KMS-11 (cell line): ENCODE data around the gene RABEP1.
"Not testable (repeated sequence)": the region's sequence is repeated elsewhere in the genome, so short reads cannot be mapped to it uniquely, and the experiment has no call there.

ENCODE experiments used
- H2AFZ ChIP-seq: fragments of 200-600 bp; sonication (generic); 2 replicates; pipeline ENCODE4 v1.6.1; 2016; ENCODE audit warnings: antibody characterized with exemption, mixed run types, low read depth
- H3K27ac ChIP-seq: fragments of 200-600 bp; sonication (generic); 2 replicates; pipeline ENCODE4 v1.6.1; 2016; ENCODE audit warnings: mild to moderate bottlenecking, mixed run types
- H3K27me3 ChIP-seq: fragments of 200-600 bp; sonication (generic); 2 replicates; pipeline ENCODE4 v1.6.1; 2017; ENCODE audit warnings: mild to moderate bottlenecking, low read depth, mixed run types, moderate library complexity; ENCODE audit not compliant: insufficient read depth
- H3K36me3 ChIP-seq: fragments of 200-600 bp; sonication (generic); 2 replicates; pipeline ENCODE4 v1.6.1; 2017; ENCODE audit warnings: mild to moderate bottlenecking, mixed run types; ENCODE audit not compliant: insufficient read depth
- H3K4me1 ChIP-seq: fragments of 200-600 bp; sonication (generic); 2 replicates; pipeline ENCODE4 v1.6.1; 2016; ENCODE audit warnings: mild to moderate bottlenecking, low read depth, mixed run types; ENCODE audit not compliant: poor library complexity, severe bottlenecking
- H3K4me2 ChIP-seq: fragments of 200-600 bp; sonication (generic); 2 replicates; pipeline ENCODE4 v1.7.0; 2016; ENCODE audit warnings: mild to moderate bottlenecking, mixed run types
- H3K4me3 ChIP-seq: fragments of 200-600 bp; sonication (generic); IDR thresholded peaks from 2 replicates; pipeline ENCODE4 v1.6.1; 2017; ENCODE audit warnings: low read depth, low read length, mixed read lengths; ENCODE audit not compliant: insufficient read depth
- H3K79me2 ChIP-seq: fragments of 200-600 bp; sonication (generic); 2 replicates; pipeline ENCODE4 v1.6.1; 2016; ENCODE audit warnings: low read depth, mixed run types; ENCODE audit not compliant: insufficient read depth
- H3K9ac ChIP-seq: fragments of 200-600 bp; sonication (generic); 2 replicates; pipeline ENCODE4 v1.6.1; 2016; ENCODE audit warnings: mild to moderate bottlenecking, mixed run types
- H4K20me1 ChIP-seq: fragments of 200-600 bp; sonication (generic); 2 replicates; pipeline ENCODE4 v1.6.1; 2016; ENCODE audit warnings: mild to moderate bottlenecking, mixed run types; ENCODE audit not compliant: insufficient read depth
- CTCF ChIP-seq: fragments of 200-600 bp; sonication (generic); conservative IDR thresholded peaks from 2 replicates; pipeline ENCODE4 v1.6.1; 2017; ENCODE audit warnings: low read depth, mild to moderate bottlenecking, antibody characterized with exemption, low read length, moderate library complexity, mixed read lengths

RABEP1 gene

GRCh38 chr17:5237541-5238016 is 44.5 kb upstream of the RABEP1 start:
- H3K79me2 ChIP-seq = no peaks in the 10 kb centered on the region
- H3K36me3 ChIP-seq = no peaks in the 10 kb centered on the region
- no peak overlapping the region for H3K4me2 ChIP-seq
- TF ChIP-seq CTCF = 0 out of 2 replicates have a peak, but pooled peaks have one; percentile 28
- no peak overlapping the region for H3K4me3 ChIP-seq
- no peaks in the 10 kb centered on the region for H3K27me3 ChIP-seq
- H4K20me1 ChIP-seq = no peaks in the 10 kb centered on the region
- H2AFZ ChIP-seq = no peak overlapping the region
- H3K27ac ChIP-seq = no peak overlapping the region
- H3K4me1 ChIP-seq = no peaks in the 10 kb centered on the region
- no peak overlapping the region for H3K9ac ChIP-seq

GRCh38 chr17:5238333-5238732 is 43.8 kb upstream of the RABEP1 start:
- no peaks in the 10 kb centered on the region for H3K79me2 ChIP-seq
- no peaks in the 10 kb centered on the region for H4K20me1 ChIP-seq

GRCh38 chr17:5239769-5240168 is 42.3 kb upstream of the RABEP1 start:
- not testable (repeated sequence) for H3K36me3 ChIP-seq, H2AFZ ChIP-seq, H3K27ac ChIP-seq, H4K20me1 ChIP-seq, H3K9ac ChIP-seq, H3K4me2 ChIP-seq, H3K79me2 ChIP-seq, H3K27me3 ChIP-seq, H3K4me3 ChIP-seq, H3K4me1 ChIP-seq

More at GRCh38 chr17:5238333-5238732, 43.8 kb upstream of the RABEP1 start:
- Histone ChIP-seq H3K36me3 (no peaks in the 10 kb centered on the region), H3K27me3 (no peaks in the 10 kb centered on the region), H2AFZ (no peak overlapping the region), H3K27ac (no peak overlapping the region), H3K4me1 (no peaks in the 10 kb centered on the region), H3K4me3 (no peak overlapping the region), H3K9ac (no peak overlapping the region), H3K4me2 (no peak overlapping the region)
- TF ChIP-seq CTCF = no peak

GRCh38 chr17:5241861-5242671 is 40.0 kb upstream of the RABEP1 start:
- Histone ChIP-seq H3K79me2 (no peaks in the 10 kb centered on the region), H3K4me1 (no peaks in the 10 kb centered on the region), H3K36me3 (no peaks in the 10 kb centered on the region), H3K27me3 (no peaks in the 10 kb centered on the region), H3K27ac (no peak overlapping the region), H3K4me3 (no peak overlapping the region), H4K20me1 (no peaks in the 10 kb centered on the region), H3K4me2 (no peak overlapping the region), H3K9ac (no peak overlapping the region), H2AFZ (no peak overlapping the region)
- TF ChIP-seq CTCF = no peak

GRCh38 chr17:5247621-5248020 is 34.5 kb upstream of the RABEP1 start:
- TF ChIP-seq CTCF = no peak
- no peaks in the 10 kb centered on the region for H4K20me1 ChIP-seq
- H3K9ac ChIP-seq = no peak overlapping the region
- H3K4me3 ChIP-seq = no peak overlapping the region
- H2AFZ ChIP-seq = no peak overlapping the region
- H3K4me1 ChIP-seq = no peaks in the 10 kb centered on the region
- no peaks in the 10 kb centered on the region for H3K27me3 ChIP-seq
- H3K4me2 ChIP-seq = no peak overlapping the region
- no peak overlapping the region for H3K27ac ChIP-seq
- no peaks in the 10 kb centered on the region for H3K36me3 ChIP-seq
- H3K79me2 ChIP-seq = no peaks in the 10 kb centered on the region
